Bronchial epithelial cell (primary cell): Measurements from ENCODE around the gene SLC24A3. TPM values are rescaled to one million over a fixed set of nuclear protein-coding genes. Genes with fewer than 3 reads are reported as not detected.

Experiments
- DNase-seq: peaks from one replicate; pipeline ENCODE4 v3.0.0-alpha.2; 2010; ENCODE audit warnings: low read depth
- FAIRE-seq: peaks from 2 replicates; lab custom pipeline; 2011; peaks lifted over from hg19 to GRCh38; lab: Jason Lieb, UNC
- H3K27me3 ChIP-seq: 2 replicates; pipeline ENCODE4 v1.5.1; 2011; ENCODE audit warnings: low read length; ENCODE audit not compliant: control insufficient read depth, insufficient read depth
- H3K36me3 ChIP-seq: 2 replicates; pipeline ENCODE4 v1.5.1; 2011; ENCODE audit warnings: low read length; ENCODE audit not compliant: control insufficient read depth, insufficient read depth
- H3K4me3 ChIP-seq: 2 replicates; pipeline ENCODE4 v1.5.1; 2011; ENCODE audit warnings: mild to moderate bottlenecking, low read depth, low read length, control low read depth
- total RNA-seq: library from RNA; depleted of rRNA; stranded (reverse); fragments of >200 nt; gene quantifications from 2 replicates; pipeline ENCODE4 v1.2.1, GENCODE V29; 2014
- TF ChIP-seq, protein P1 (sequence below): IDR thresholded peaks from 2 replicates; pipeline ENCODE4 v1.5.1; 2011; ENCODE audit warnings: mild to moderate bottlenecking, moderate library complexity, low read length, control low read depth, inconsistent platforms; ENCODE audit not compliant: insufficient read depth, severe bottlenecking

SLC24A3 gene
- total RNA-seq, 1 donor from 2014 or later, result under 0.01 TPM

DNA sequence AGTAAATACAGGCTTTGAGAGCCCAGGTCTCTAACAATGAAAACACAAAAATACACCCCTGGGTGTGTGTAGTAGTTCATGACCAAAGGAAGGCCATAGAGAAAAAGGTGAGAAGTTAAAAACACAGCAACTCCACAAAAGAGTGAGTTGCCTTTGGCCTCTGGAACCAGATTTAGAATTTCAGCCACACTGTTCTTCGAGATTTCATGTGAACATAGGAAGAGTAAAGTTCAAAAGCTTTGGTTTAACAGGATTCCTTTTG, 502.1 kb downstream of the SLC24A3 start:
- H3K27me3 ChIP-seq, result no peaks in the 10 kb centered on the region
- FAIRE-seq (no peak), DNase-seq (no peak)
- no peak overlapping the region for H3K4me3 ChIP-seq
- TF ChIP-seq, protein P1, sequence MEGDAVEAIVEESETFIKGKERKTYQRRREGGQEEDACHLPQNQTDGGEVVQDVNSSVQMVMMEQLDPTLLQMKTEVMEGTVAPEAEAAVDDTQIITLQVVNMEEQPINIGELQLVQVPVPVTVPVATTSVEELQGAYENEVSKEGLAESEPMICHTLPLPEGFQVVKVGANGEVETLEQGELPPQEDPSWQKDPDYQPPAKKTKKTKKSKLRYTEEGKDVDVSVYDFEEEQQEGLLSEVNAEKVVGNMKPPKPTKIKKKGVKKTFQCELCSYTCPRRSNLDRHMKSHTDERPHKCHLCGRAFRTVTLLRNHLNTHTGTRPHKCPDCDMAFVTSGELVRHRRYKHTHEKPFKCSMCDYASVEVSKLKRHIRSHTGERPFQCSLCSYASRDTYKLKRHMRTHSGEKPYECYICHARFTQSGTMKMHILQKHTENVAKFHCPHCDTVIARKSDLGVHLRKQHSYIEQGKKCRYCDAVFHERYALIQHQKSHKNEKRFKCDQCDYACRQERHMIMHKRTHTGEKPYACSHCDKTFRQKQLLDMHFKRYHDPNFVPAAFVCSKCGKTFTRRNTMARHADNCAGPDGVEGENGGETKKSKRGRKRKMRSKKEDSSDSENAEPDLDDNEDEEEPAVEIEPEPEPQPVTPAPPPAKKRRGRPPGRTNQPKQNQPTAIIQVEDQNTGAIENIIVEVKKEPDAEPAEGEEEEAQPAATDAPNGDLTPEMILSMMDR, result no peak
- H3K36me3 ChIP-seq, result no peaks in the 10 kb centered on the region

- no peak for FAIRE-seq
- TF ChIP-seq, protein P1, result no peak
- H3K36me3 ChIP-seq, result no peaks in the 10 kb centered on the region
- no peaks in the 10 kb centered on the region for H3K27me3 ChIP-seq
- DNase-seq, result no peak
- no peak overlapping the region for H3K4me3 ChIP-seq
Measured at GRCh38 chr20:19715986-19716385, 503.5 kb downstream of the SLC24A3 start.

DNA sequence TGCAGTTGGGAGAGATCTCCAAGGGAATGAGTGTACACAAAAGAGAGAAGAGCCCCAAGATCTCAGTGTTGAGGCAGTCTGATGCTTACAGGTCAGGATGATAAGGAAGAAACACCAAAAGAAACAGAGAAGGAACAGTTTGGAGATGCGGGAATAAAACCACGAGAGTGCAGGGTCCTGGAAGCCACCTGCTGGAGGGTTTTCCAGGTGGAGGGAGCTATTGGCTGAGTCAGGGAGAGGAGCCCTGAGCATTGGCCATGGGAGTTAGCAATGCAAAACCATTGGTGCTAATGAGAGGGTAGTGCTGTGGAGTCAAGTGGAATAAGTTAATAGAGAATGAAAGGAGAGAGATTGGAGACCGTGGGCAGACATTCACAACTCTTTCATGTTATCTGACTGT, 506.4 kb downstream of the SLC24A3 start:
- no peaks in the 10 kb centered on the region for H3K27me3 ChIP-seq
- TF ChIP-seq, protein P1, result no peak

DNA sequence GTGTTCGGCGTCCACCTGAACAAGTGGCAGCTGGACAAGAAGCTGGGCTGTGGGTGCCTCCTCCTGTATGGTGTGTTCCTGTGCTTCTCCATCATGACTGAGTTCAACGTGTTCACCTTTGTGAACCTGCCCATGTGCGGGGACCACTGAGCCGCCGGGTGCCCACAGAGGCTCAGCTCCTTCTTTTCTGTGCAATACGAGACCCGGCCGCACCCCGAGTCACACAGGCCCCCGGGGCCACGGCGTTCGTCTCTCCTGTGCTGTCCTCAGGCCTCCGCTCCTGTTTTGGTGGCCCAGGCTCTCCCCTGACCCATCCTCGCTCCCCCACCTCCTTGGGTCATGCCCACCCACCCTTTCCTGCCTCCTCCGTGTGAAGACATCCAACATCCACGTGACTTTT, 508.5 kb downstream of the SLC24A3 start:
- no peak overlapping the region for H3K4me3 ChIP-seq
- H3K27me3 ChIP-seq, result no peaks in the 10 kb centered on the region
- DNase-seq (no peak), FAIRE-seq (no peak)
- H3K36me3 ChIP-seq, result no peaks in the 10 kb centered on the region
- TF ChIP-seq, protein P1, result no peak

More for the DNA sequence above, 506.4 kb downstream of the SLC24A3 start:
- Histone ChIP-seq H3K36me3 (no peaks in the 10 kb centered on the region), H3K4me3 (no peak overlapping the region)
- no peak for DNase-seq
- FAIRE-seq, result no peak

GRCh38 chr20:19723051-19723450, 510.6 kb downstream of the SLC24A3 start:
- no peak overlapping the region for H3K4me3 ChIP-seq
- TF ChIP-seq, protein P1, result no peak
- no peak for DNase-seq
- no peak for FAIRE-seq
- no peaks in the 10 kb centered on the region for H3K36me3 ChIP-seq
- no peaks in the 10 kb centered on the region for H3K27me3 ChIP-seq

DNA sequence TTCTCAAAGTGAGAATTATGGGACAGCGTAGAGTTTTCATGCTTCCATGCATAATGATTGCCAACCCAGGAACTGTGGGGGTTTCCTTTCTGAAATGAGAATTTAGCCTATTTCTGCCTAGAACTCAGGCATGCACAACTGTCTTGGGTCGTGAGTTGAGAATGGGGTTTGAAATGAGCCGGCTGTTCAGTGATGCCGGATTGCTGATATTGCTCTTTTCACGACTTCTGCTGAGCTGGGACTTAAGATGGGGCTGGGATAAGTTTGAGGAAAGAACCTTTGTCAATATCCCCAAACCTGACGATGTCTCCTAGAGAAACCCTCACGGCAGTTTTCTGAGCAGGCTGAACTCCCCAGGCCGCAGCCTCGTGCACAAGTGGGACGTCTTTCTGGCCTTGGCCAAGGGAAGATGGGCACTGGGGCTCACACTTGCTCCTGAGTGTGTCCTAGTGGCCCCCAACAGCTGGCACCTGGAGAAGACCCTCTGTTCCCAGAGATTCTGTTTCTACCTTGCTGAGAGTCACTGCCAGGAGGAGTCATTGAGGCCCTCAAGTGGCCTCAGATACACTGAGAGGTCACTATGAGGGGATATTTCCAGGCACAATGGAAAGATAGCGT, 511.5 kb downstream of the SLC24A3 start:
- DNase-seq, result no peak
- H3K27me3 ChIP-seq, result no peaks in the 10 kb centered on the region
- no peak for FAIRE-seq
- TF ChIP-seq, protein P1, result no peak
- H3K36me3 ChIP-seq, result no peaks in the 10 kb centered on the region
- no peak overlapping the region for H3K4me3 ChIP-seq
